Ovary (tissue), 3 donors: ENCODE measurements around the gene ZBTB48.

Experiments used
- CTCF ChIP-seq, 3 donors: fragments of 450-650 bp in 2 of 3; fragments of 200-600 bp in 1 of 3; IDR thresholded peaks; one replicate each; pipeline versions ENCODE4 v1.5.1 to v1.8.0; 2016 to 2022; ENCODE audit warnings: antibody characterized with exemption in 3 of 3, mild to moderate bottlenecking in 1 of 3
- POLR2A ChIP-seq: fragments of 450-650 bp; IDR thresholded peaks from one replicate; pipeline ENCODE4 v1.6.1; 2017; ENCODE audit warnings: antibody characterized with exemption, mild to moderate bottlenecking, moderate library complexity
- donor health status: DM: no; HTN: no; CAD: no.

- TF ChIP-seq POLR2A (no peak), CTCF (IDR thresholded peaks at IDR 0.05) (no peak)
These were observed 45.2 kb downstream of the ZBTB48 start, which contains the start of gene THAP3 for GRCh38 chr1:6624710-6625583.
